NB4 (cell line): ENCODE measurements around the gene NAA40.

ENCODE experiments used
- DNase-seq: peaks from one replicate; pipeline ENCODE4 v3.0.0; 2010; ENCODE audit warnings: low read depth
- H3K4me3 ChIP-seq: one replicate; pipeline ENCODE4 v1.5.1; 2011; ENCODE audit warnings: mild to moderate bottlenecking, low read depth, low read length, moderate library complexity
- MYC ChIP-seq: IDR thresholded peaks from 2 replicates; pipeline ENCODE4 v1.6.1; 2011; ENCODE audit warnings: low read depth, low read length
- POLR2A ChIP-seq: IDR thresholded peaks from 2 replicates; pipeline ENCODE4 v1.6.1; 2011; ENCODE audit warnings: mild to moderate bottlenecking; ENCODE audit not compliant: insufficient read length; ENCODE audit errors: extremely low read depth
- TF ChIP-seq, protein P1 (sequence below): IDR thresholded peaks from one replicate; pipeline ENCODE4 v1.5.1; 2012; ENCODE audit warnings: low read depth, low read length
- TF ChIP-seq, protein P2 (sequence below): IDR thresholded peaks from 2 replicates; pipeline ENCODE4 v1.6.1; 2011; ENCODE audit warnings: low read depth, low read length

Gene NAA40

DNA sequence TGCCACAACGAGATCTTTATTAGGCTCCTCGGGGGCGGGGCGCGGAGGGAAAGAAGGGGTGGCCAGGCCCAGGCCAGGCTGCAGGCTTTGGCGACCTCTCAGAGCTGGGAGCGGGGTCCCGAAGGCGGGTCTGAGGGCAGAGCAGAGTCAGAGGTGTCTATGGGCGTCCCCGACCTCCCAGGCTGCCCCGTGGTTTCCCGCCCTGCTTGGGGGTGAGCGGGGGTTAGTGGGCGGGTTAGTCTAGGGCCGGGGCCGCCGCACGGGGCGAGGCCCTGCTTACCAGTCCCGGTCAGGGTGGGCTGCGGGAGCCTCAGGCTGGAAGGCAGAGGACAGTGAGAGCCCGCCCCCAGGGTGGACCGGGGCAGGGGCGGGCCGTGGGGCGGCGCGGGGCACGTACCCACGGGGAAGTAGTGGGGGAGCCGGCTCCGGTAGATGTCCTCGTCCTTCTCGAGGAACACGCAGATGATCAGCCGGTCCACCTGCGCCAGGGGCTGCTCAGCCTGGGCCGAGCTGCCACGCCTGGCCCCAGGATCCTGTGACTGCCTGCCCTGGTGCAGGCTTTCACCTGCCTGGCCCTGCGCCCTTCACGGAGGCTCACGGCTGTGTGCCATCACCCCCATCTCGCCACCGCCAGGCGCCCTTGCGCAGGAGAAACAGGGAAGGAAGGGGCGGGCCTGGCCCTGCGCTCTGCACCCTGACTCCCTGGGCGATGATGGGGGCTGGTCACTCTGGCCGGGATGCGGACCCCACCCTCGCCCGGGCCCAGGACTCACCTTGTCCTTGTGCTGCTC, 60.0 kb downstream of the NAA40 start:
- TF ChIP-seq, protein P1, sequence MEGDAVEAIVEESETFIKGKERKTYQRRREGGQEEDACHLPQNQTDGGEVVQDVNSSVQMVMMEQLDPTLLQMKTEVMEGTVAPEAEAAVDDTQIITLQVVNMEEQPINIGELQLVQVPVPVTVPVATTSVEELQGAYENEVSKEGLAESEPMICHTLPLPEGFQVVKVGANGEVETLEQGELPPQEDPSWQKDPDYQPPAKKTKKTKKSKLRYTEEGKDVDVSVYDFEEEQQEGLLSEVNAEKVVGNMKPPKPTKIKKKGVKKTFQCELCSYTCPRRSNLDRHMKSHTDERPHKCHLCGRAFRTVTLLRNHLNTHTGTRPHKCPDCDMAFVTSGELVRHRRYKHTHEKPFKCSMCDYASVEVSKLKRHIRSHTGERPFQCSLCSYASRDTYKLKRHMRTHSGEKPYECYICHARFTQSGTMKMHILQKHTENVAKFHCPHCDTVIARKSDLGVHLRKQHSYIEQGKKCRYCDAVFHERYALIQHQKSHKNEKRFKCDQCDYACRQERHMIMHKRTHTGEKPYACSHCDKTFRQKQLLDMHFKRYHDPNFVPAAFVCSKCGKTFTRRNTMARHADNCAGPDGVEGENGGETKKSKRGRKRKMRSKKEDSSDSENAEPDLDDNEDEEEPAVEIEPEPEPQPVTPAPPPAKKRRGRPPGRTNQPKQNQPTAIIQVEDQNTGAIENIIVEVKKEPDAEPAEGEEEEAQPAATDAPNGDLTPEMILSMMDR = no peak
- TF ChIP-seq, protein P2, sequence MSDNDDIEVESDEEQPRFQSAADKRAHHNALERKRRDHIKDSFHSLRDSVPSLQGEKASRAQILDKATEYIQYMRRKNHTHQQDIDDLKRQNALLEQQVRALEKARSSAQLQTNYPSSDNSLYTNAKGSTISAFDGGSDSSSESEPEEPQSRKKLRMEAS = no peak
- no peak for TF ChIP-seq POLR2A
- TF ChIP-seq MYC = no peak

DNA sequence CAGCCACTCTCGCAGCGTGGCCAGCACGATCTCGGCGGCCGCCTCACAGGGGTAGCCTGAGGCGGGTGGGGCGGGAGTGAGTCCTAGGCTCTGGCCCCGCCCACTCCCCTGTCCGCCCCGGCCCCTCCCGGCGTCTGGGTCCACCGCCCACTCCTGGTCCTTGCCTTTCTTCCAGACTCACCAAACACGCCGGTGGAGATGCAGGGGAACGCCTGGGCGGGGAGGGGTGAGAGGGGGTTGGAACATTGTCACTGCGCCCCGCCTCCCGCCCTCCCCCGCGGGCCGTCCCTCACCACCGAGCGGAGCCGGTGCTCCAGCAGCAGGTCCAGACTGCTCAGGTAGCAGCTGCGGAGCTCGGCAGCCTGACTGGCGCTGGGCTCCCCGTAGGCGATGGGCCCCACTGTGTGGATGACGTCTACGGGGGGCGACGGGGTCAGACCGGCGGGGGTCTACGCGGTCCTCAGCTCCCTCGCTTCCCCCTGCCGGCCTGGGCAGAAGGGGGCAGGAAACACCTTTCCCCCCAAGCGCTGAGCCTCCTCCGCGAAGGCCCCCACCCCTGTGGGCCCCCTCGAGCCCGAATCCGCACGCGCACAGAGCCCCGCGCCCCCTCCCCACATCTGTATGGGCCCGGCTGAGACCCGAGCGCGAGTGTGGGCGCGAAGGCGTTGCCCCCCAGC, 60.7 kb downstream of the NAA40 start:
- TF ChIP-seq, protein P1 = no peak
- TF ChIP-seq, protein P2 = no peak
- TF ChIP-seq MYC (no peak), POLR2A (no peak)
- H3K4me3 ChIP-seq = no peak overlapping the region
- DNase-seq = no peak

More for the DNA sequence above, 60.0 kb downstream of the NAA40 start:
- no peak for DNase-seq
- no peak overlapping the region for H3K4me3 ChIP-seq

DNA sequence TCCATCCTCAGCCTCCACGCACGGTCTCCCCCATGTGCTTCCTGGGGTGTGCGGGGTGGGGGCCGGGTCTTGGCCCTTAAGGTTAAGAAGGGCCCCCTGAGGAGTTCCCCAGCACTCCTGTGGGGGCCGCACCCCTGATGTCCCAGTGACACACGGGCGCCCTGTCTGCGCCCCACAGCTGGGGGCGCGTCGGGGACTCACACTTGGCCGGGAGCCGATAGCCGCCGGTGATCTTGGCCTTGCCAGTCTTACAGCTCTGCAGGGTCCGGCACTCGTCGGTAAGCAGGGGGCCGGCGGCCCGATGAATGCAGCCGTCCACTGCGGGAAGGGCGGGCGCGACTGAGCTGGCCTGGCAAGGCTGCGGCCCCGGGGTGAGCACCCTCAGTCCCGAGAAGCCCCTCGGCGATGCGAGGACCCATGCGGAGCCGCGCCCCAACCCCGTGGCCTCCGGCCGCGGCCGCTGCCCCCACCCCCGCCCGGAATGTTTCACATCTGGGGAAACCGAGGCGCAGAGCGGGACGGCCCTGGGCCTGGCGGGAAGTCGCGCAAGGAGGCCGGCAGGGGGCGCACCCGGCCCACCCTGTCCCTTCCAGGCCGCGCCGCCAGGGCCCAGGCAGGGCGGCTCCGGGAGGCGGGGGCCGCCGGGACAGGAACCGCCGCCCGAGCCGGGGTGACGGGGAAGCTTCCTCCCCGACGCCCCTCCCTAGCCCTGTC, 61.4 kb downstream of the NAA40 start:
- H3K4me3 ChIP-seq = no peak overlapping the region
- DNase-seq = no peak
- TF ChIP-seq, protein P2 = no peak
- TF ChIP-seq MYC (no peak), POLR2A (no peak)
- TF ChIP-seq, protein P1 = no peak

DNA sequence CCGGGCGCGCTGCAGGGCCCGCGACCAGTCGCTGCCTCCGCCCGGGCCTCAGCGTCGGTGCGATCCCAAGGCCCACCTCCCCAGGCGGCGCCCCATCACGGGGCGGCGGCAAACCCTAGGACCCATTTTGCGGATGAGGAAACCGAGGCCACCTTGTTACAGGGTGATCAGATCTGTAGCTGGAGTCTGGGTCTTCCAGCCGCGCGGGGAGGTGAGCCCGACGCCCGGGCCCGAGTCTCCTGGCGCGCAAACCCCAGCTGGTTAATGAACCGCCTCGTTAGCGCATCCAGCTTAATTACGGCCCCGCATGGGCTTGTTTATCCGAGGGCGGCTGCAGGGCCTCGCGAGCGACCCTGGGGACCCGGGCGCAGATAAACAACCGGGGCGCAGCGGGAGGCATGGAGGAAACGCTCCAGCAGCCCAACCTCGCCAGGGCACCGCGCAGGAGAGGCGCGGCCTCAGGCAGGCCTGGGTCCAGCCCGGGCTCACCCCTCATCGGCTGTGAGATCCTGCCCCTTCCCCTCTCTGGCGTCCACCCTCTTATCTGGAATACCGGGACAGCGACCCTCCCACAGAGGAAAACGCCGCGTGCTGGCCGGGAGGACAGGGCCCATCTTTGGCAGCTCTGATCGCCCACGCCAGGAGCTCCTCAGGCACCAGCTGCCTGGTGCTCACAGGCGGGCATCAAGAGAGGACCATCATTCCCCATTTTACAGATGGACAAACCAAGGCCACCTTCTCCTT, 62.1 kb downstream of the NAA40 start:
- no peak overlapping the region for H3K4me3 ChIP-seq
- TF ChIP-seq, protein P1 = no peak
- TF ChIP-seq, protein P2 = no peak
- TF ChIP-seq POLR2A (no peak), MYC (no peak)
- no peak for DNase-seq
